SK-N-SH (cell line): ENCODE data around the gene SRPK1.

Experiments
- CTCF ChIP-seq: fragments of 200-600 bp; sonication (generic); IDR thresholded peaks from 2 replicates; pipeline ENCODE4 v1.6.1; 2017; ENCODE audit warnings: antibody characterized with exemption, mild to moderate bottlenecking, moderate library complexity
- EP300 ChIP-seq, 2 experiments: IDR thresholded peaks; 2 replicates each; pipeline versions ENCODE4 v1.4.0 to v1.6.1; 2012; ENCODE audit warnings: borderline replicate concordance in 1 of 2, low read depth in 1 of 2, low read length in 1 of 2
- JUND ChIP-seq: IDR thresholded peaks from 2 replicates; pipeline ENCODE4 v1.4.0; 2012
- MEF2A ChIP-seq: IDR thresholded peaks from 2 replicates; pipeline ENCODE4 v1.4.0; 2012; ENCODE audit warnings: low read depth, borderline replicate concordance
- RAD21 ChIP-seq: IDR thresholded peaks from 2 replicates; pipeline ENCODE4 v1.6.1; 2012; ENCODE audit warnings: mild to moderate bottlenecking, low read length
- RXRA ChIP-seq: IDR thresholded peaks from 2 replicates; pipeline ENCODE4 v1.4.0; 2012; ENCODE audit warnings: low read depth, mild to moderate bottlenecking, borderline replicate concordance
- SIN3A ChIP-seq: IDR thresholded peaks from 2 replicates; pipeline ENCODE4 v1.6.1; 2012; ENCODE audit warnings: low read depth, mild to moderate bottlenecking, low read length, moderate library complexity, borderline replicate concordance
- ZBTB33 ChIP-seq: IDR thresholded peaks from 2 replicates; pipeline ENCODE4 v1.4.0; 2012; ENCODE audit warnings: low read depth, borderline replicate concordance

DNA sequence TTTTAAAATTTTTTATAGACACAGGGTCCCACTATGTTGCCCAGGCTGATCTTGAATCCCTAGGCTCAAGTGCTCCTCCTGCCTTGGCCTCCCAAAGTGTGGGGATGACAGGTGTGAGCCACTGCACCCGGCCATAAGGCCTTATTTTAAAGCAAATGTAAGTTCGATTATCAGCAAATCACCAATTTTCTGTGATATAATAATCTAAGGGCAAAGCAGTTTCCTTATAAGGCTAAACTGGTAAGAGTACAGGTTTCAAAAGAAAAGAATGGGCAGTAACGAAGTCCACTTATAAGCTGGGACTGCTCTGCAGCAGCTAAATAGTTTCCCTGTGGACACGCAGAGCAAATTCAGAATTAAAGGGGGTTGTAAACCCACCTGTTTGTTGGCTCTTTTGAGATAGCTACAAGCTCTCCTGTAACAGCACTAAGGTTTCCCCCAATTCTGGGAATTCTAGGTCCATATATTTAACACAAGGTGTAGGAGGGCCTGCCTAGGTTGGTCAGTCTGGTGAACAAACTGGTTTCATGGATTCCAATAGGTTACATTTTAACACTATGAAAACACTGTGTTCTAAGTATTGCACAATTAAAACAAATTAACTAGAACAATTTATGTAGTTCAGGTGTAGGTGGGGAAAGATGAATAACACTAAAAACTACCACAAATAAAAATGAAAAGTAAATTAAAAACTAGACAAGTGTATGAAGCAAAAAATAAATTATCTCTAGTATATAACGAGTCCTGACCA is 89.5 kb downstream of the SRPK1 start:
- TF ChIP-seq ZBTB33 (no peak), CTCF (no peak), MEF2A (no peak), JUND (no peak), EP300 (IDR thresholded peaks at IDR 0.05; ENCODE audit: borderline replicate concordance in 1 of 2, low read depth in 1 of 2, low read length in 1 of 2) (no peak), SIN3A (no peak), RXRA (no peak), RAD21 (no peak)
